Endothelial cell of umbilical vein (primary cell): ENCODE data around the gene SLCO2A1. TPM values are rescaled to one million over a fixed set of nuclear protein-coding genes. Genes with fewer than 3 reads are reported as not detected.

Experiments
- BruUV-seq: library from RNA; stranded (reverse); fragments of 400-500 nt; replicated peaks from 2 replicates; lab custom pipeline; 2021; lab: Mats Ljungman, UMichigan
- CTCF ChIA-PET: fragments of 300-600, 350-600 bp; sonication (Branson Sonifier 250); formaldehyde crosslinking; loops from one replicate; lab custom pipeline; 2021; ENCODE audit warnings: antibody characterized with exemption, inconsistent platforms; lab: Charles Lee
- POLR2A ChIA-PET: fragments of 300-600, 350-600 bp; sonication (Branson Sonifier 250); formaldehyde crosslinking; loops from one replicate; lab custom pipeline; 2021; ENCODE audit warnings: antibody characterized with exemption, inconsistent platforms; lab: Charles Lee
- DNase-seq: peaks from one replicate; pipeline ENCODE4 v3.0.0-alpha.2; 2011; ENCODE audit warnings: low read depth, low spot score
- FAIRE-seq: peaks from 2 replicates; lab custom pipeline; 2011; peaks lifted over from hg19 to GRCh38; lab: Jason Lieb, UNC
- H2AFZ ChIP-seq: 2 replicates; pipeline ENCODE4 v1.6.0; 2012; ENCODE audit warnings: low read depth, low read length, control low read depth, inconsistent platforms
- H3K27ac ChIP-seq: 2 replicates; pipeline ENCODE4 v1.5.1; 2011; ENCODE audit warnings: low read depth, mild to moderate bottlenecking, control low read depth, low read length, moderate library complexity; ENCODE audit not compliant: insufficient read depth
- H3K27me3 ChIP-seq, 2 experiments: 2 replicates each; pipeline versions ENCODE4 v1.6.0 to v1.6.1; 2011; ENCODE audit warnings: low read length in 2 of 2, mixed read lengths in 1 of 2; ENCODE audit not compliant: control insufficient read depth in 2 of 2, insufficient read depth in 2 of 2
- H3K36me3 ChIP-seq, 2 experiments: 2 replicates in 1 of 2; 3 replicates in 1 of 2; pipeline ENCODE4 v1.5.1; 2011; ENCODE audit warnings: low read length in 2 of 2, mild to moderate bottlenecking in 1 of 2, moderate library complexity in 1 of 2; ENCODE audit not compliant: control insufficient read depth in 2 of 2, insufficient read depth in 2 of 2; ENCODE audit errors: extremely low read depth in 1 of 2
- H3K4me1 ChIP-seq: 3 replicates; pipeline ENCODE4 v1.5.1; 2011; ENCODE audit warnings: mild to moderate bottlenecking, low read length; ENCODE audit not compliant: control insufficient read depth, insufficient read depth; ENCODE audit errors: extremely low read depth
- H3K4me2 ChIP-seq: 2 replicates; pipeline ENCODE4 v1.6.1; 2011; ENCODE audit warnings: low read length, control low read depth, mixed read lengths; ENCODE audit not compliant: insufficient read depth
- H3K4me3 ChIP-seq, 3 experiments: fragments of 200-600 bp in 1 of 3; sonication (generic), shearing (Covaris generic) in 1 of 3; replicated peaks in 1 of 3; 2 replicates each; pipeline ENCODE4 v1.5.1; 2011 to 2016; ENCODE audit warnings: control low read depth in 3 of 3, low read length in 3 of 3, mild to moderate bottlenecking in 2 of 3, inconsistent platforms in 1 of 3, low read depth in 1 of 3, moderate library complexity in 1 of 3; ENCODE audit not compliant: insufficient read depth in 1 of 3
- H3K79me2 ChIP-seq: 2 replicates; pipeline ENCODE4 v1.6.0; 2012; ENCODE audit warnings: low read length, inconsistent platforms; ENCODE audit not compliant: control insufficient read depth, insufficient read depth
- H3K9ac ChIP-seq: replicated peaks from 2 replicates; pipeline ENCODE3; 2011; ENCODE audit warnings: low read length, control low read depth; ENCODE audit not compliant: insufficient read depth; ENCODE audit errors: extremely low read depth
- H3K9me1 ChIP-seq: replicated peaks from 3 replicates; pipeline ENCODE4 v1.6.0; 2011; ENCODE audit warnings: mild to moderate bottlenecking, low read length; ENCODE audit not compliant: control insufficient read depth, insufficient read depth; ENCODE audit errors: extremely low read depth
- H3K9me3 ChIP-seq: replicated peaks from 2 replicates; pipeline ENCODE4 v1.5.1; 2012; ENCODE audit warnings: low read length, inconsistent platforms; ENCODE audit not compliant: control insufficient read depth, insufficient read depth
- H4K20me1 ChIP-seq: replicated peaks from 2 replicates; pipeline ENCODE3; 2011; ENCODE audit warnings: mild to moderate bottlenecking, low read length; ENCODE audit not compliant: control insufficient read depth, insufficient read depth; ENCODE audit errors: extremely low read depth
- EZH2 ChIP-seq: IDR thresholded peaks from 2 replicates; pipeline ENCODE4 v1.6.1; 2012; ENCODE audit warnings: borderline replicate concordance, low read depth, mild to moderate bottlenecking, moderate library complexity, low read length, inconsistent platforms; ENCODE audit not compliant: severe bottlenecking
- FOS ChIP-seq: IDR thresholded peaks from 2 replicates; pipeline ENCODE4 v1.6.1; 2011; ENCODE audit warnings: mild to moderate bottlenecking, low read length, moderate library complexity, borderline replicate concordance; ENCODE audit not compliant: insufficient read depth
- JUN ChIP-seq: IDR thresholded peaks from 2 replicates; pipeline ENCODE4 v1.6.1; 2011; ENCODE audit warnings: borderline replicate concordance, low read depth; ENCODE audit not compliant: insufficient read length, insufficient read depth
- MYC ChIP-seq: IDR thresholded peaks from one replicate; pipeline ENCODE4 v1.6.1; 2011; ENCODE audit warnings: mild to moderate bottlenecking, low read depth, low read length
- dilution Hi-C: fragments of 300-500 bp; cut with MboI; formaldehyde crosslinking; loops from one replicate; pipeline ENCODE4 v1.15.0; 2019; ENCODE audit warnings: low sequenced_read_pairs; ENCODE audit not compliant: extremely low pct_ligation_motif_present
- intact Hi-C: fragments of 100-400 bp; cut with micrococcal nuclease; formaldehyde crosslinking; loops from one replicate; pipeline ENCODE4 v1.10.0; 2022
- polyA plus RNA-seq, 4 experiments: library from polyadenylated mRNA; depleted of rRNA in 3 of 4; stranded (reverse) in 3 of 4; unstranded in 1 of 4; fragments of >200 nt; gene quantifications; 2 replicates each; pipeline versions ENCODE4 v1.2.1 to v1.2.3, GENCODE V29; 2011 to 2012; ENCODE audit warnings: missing spikeins in 1 of 4
- total RNA-seq: library from RNA; stranded (reverse); gene quantifications from 2 replicates; pipeline ENCODE4 v1.2.3, GENCODE V29; 2021
- TF ChIP-seq, protein P1 (sequence below): IDR thresholded peaks from 2 replicates; pipeline ENCODE4 v1.6.1; 2011; ENCODE audit not compliant: insufficient read depth, insufficient read length
- TF ChIP-seq, protein P2 (sequence below), 2 donors: IDR thresholded peaks; 1 replicate in 1 of 2; 2 replicates in 1 of 2; pipeline ENCODE4 v1.5.1; 2011; ENCODE audit warnings: low read length in 2 of 2, mild to moderate bottlenecking in 2 of 2, moderate library complexity in 2 of 2, control low read depth in 1 of 2, inconsistent platforms in 1 of 2, low read depth in 1 of 2; ENCODE audit not compliant: insufficient read depth in 1 of 2; ENCODE audit errors: extremely low read depth in 1 of 2

The SLCO2A1 gene
- total and polyA plus RNA-seq, 2 donors (not counting 3 experiments of a cell fraction or from before 2014, with no cell fraction given) = 1.4 to 11.9 TPM

DNA sequence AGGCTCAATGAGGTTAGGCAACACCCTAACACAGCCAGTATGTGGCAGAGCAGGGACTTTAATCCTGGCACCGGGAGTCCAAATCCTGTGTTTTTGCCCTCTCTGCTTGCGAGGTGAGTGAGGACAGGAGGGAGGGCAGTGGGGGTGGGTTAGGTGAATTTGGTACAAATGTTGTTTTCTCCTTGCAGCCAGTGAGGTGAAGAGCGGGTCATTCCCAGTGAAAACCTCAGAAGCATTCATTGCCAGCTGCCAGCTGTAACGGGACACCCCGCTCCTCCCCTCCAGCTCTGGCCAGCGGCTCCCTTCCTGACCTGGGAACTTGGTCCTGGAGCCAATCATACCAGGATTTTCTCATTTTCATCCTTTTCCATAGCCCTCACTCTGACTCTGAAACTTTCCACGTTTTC lies 88.3 kb downstream of the SLCO2A1 start:
- POLR2A ChIA-PET = no interaction called here
- Histone ChIP-seq H4K20me1 (no peaks in the 10 kb centered on the region), H3K9me1 (no peaks in the 10 kb centered on the region), H3K4me3 (no peak overlapping the region), H2AFZ (no peak overlapping the region), H3K27me3 (no peaks in the 10 kb centered on the region), H3K79me2 (no peaks in the 10 kb centered on the region), H3K27ac (no peak overlapping the region), H3K9me3 (no peaks in the 10 kb centered on the region), H3K9ac (no peak overlapping the region), H3K4me1 (peaks cover 49% of the 10 kb centered on the region), H3K4me2 (no peak overlapping the region), H3K36me3 (no peaks in the 10 kb centered on the region)
- no TSS peak for BruUV-seq
- intact Hi-C loops (loop anchor here (5.0 to 10.0 kb wide), 2 partner anchors 367 to 421 kb away; partner anchors contain the start of gene CDV3), dilution Hi-C loops (loop anchor here (25.0 kb wide), 1 partner anchor 271 kb away; no protein-coding TSS in a partner anchor)
- TF ChIP-seq EZH2 (no peak), JUN (no peak), MYC (no peak), FOS (no peak)
- TF ChIP-seq, protein P1, sequence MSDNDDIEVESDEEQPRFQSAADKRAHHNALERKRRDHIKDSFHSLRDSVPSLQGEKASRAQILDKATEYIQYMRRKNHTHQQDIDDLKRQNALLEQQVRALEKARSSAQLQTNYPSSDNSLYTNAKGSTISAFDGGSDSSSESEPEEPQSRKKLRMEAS = no peak
- TF ChIP-seq, protein P2, sequence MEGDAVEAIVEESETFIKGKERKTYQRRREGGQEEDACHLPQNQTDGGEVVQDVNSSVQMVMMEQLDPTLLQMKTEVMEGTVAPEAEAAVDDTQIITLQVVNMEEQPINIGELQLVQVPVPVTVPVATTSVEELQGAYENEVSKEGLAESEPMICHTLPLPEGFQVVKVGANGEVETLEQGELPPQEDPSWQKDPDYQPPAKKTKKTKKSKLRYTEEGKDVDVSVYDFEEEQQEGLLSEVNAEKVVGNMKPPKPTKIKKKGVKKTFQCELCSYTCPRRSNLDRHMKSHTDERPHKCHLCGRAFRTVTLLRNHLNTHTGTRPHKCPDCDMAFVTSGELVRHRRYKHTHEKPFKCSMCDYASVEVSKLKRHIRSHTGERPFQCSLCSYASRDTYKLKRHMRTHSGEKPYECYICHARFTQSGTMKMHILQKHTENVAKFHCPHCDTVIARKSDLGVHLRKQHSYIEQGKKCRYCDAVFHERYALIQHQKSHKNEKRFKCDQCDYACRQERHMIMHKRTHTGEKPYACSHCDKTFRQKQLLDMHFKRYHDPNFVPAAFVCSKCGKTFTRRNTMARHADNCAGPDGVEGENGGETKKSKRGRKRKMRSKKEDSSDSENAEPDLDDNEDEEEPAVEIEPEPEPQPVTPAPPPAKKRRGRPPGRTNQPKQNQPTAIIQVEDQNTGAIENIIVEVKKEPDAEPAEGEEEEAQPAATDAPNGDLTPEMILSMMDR (IDR thresholded peaks at IDR 0.05; ENCODE audit: extremely low read depth in 1 of 2, insufficient read depth in 1 of 2, low read depth in 1 of 2, low read length in 2 of 2) = no peak
- peak; percentile 54 for DNase-seq
- FAIRE-seq = peak; percentile 74
- CTCF ChIA-PET = interaction anchor here (0.7 to 8.6 kb wide), 7 partner anchors 9 to 271 kb away, joined by 3 to 82 read pairs (median 5); no protein-coding TSS in a partner anchor
